Measurements from ENCODE around the gene CARHSP1. TPM values are rescaled to one million over a fixed set of nuclear protein-coding genes. Genes with fewer than 3 reads are reported as not detected.
"Not testable (repeated sequence)": the region's sequence is repeated elsewhere in the genome, so short reads cannot be mapped to it uniquely, and the experiment has no call there.

CARHSP1 gene
- total RNA-seq (2013) = 74.8 TPM
- polyA plus RNA-seq (10 to 100 TPM; 32.0 to 60.3 (median 52.0) TPM), polyA minus RNA-seq (45.0 and 59.7 TPM in 2 replicates), total RNA-seq (3.9 to 24.2 (median 14.8) reads per million in 11 experiments)

DNA sequence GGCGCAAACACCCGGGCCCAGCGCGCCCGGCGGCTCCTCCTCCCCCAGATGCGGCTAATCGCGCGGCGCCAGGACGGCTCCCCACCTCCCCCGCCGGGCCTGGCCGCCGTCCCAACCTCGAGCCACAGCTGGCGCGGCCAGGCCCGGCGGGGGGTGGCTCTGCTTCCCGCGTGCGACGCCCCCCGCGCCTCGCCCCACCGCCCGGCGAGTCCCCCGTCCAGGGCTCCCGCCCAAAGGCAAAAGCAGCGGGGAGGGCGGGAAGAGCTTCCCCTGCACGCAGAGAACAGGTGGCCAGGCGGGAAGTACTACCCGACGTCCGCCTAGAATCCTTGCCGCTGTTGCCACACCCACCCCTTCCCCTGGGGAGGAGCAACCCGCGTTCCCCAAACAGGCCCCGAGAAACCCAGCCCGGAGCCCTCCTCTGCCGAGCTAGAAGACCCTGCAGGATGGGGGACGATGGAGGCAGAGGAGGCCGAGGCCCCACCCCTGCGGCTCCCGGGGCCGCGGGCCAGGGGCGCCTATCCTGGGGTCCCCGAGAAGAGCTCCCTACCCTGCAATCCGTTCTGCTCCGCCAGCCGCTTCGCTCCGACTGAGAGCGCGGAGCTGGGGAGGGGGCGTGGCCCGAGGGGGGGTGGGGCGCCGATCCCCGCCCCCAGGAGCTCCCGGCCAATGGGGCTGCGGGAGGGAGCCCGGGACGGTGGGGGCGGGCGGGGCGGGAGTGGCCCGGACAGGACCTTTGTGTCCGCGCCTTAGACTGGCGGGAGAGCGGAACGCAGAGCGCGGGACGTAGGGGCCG is at the start of gene CARHSP1:
Gene CARHSP1, minus strand, starts transcription at position 591 of the 796 bp plus-strand sequence. CDS start 9,678 bp downstream, outside the sequence.
- Histone ChIP-seq H4K20me1 (ENCODE audit: insufficient read depth, low read length) (peaks cover 49% of the 10 kb centered on the region), H3K79me2 (ENCODE audit: insufficient read depth, low read length) (peaks cover 47% of the 10 kb centered on the region), H3K4me3 (replicated peaks in 1 of 3; ENCODE audit: low read depth in 2 of 3, low read length in 3 of 3) (peak within 1 kb of the TSS; percentile 83 to 90 (median 84)), H3K9me3 (replicated peaks in 1 of 2; ENCODE audit: control insufficient read depth in 1 of 2, insufficient read depth in 1 of 2, low read length in 2 of 2) (no peaks in the 10 kb centered on the region), H3K9ac (ENCODE audit: insufficient read depth, low read length, poor library complexity, severe bottlenecking) (peak within 1 kb of the TSS; percentile 73), H3K4me1 (ENCODE audit: control insufficient read depth in 1 of 2, insufficient read depth in 2 of 2, low read length in 2 of 2) (peaks cover 38 to 58% of the 10 kb centered on the region in 2 donors), H2AFZ (ENCODE audit: insufficient read depth, low read depth, low read length, poor library complexity, severe bottlenecking) (peak within 1 kb of the TSS; percentile 89), H3K27me3 (ENCODE audit: control insufficient read depth in 2 of 2, insufficient read depth in 2 of 2, low read length in 2 of 2) (no peaks in the 10 kb centered on the region), H3K27ac (ENCODE audit: low read depth in 1 of 2, low read length in 2 of 2) (peak within 1 kb of the TSS; percentile 47 to 70), H3K36me3 (replicated peaks in 1 of 2; ENCODE audit: control insufficient read depth in 1 of 2, insufficient read depth in 2 of 2, low read length in 2 of 2) (no peaks in the 10 kb centered on the region), H3K4me2 (replicated peaks; ENCODE audit: extremely low read depth, low read length, poor library complexity, severe bottlenecking) (peak within 1 kb of the TSS; percentile 78)
- no peaks in the 10 kb centered on the region for H3K9me3 Mint-ChIP-seq
- H3K4me3 Mint-ChIP-seq = peak within 1 kb of the TSS; percentile 93 to 96
- intact Hi-C loops (cut with micrococcal nuclease) = loop anchor here (5.0 to 10.0 kb wide), 2 partner anchors 71 to 194 kb away; partner anchors contain the start of genes ABAT (in 1 of the 2), PMM2 (in 1 of the 2) and TMEM186 (in 1 of the 2)
- H3K4me1 Mint-ChIP-seq = peaks cover 54% of the 10 kb centered on the region
- TF ChIP-seq, protein P1, sequence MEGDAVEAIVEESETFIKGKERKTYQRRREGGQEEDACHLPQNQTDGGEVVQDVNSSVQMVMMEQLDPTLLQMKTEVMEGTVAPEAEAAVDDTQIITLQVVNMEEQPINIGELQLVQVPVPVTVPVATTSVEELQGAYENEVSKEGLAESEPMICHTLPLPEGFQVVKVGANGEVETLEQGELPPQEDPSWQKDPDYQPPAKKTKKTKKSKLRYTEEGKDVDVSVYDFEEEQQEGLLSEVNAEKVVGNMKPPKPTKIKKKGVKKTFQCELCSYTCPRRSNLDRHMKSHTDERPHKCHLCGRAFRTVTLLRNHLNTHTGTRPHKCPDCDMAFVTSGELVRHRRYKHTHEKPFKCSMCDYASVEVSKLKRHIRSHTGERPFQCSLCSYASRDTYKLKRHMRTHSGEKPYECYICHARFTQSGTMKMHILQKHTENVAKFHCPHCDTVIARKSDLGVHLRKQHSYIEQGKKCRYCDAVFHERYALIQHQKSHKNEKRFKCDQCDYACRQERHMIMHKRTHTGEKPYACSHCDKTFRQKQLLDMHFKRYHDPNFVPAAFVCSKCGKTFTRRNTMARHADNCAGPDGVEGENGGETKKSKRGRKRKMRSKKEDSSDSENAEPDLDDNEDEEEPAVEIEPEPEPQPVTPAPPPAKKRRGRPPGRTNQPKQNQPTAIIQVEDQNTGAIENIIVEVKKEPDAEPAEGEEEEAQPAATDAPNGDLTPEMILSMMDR (IDR thresholded peaks at IDR 0.05) = no peak
- WGBS (ENCODE audit: insufficient coverage) = under 1% methylated on average over 58 of the region's 83 CpGs
- H3K27me3 Mint-ChIP-seq (ENCODE audit: low read depth in 3 of 3) = peaks cover 1 to 3% (median 2%) of the 10 kb centered on the region in 3 donors
- H3K36me3 Mint-ChIP-seq = peaks cover 2 to 3% of the 10 kb centered on the region in 2 donors
- peak; percentile 81 to 86 (median 83) for DNase-seq
- H3K27ac Mint-ChIP-seq = peak within 1 kb of the TSS; percentile 67 to 97 (median 84)

- H3K9me3 Mint-ChIP-seq; H3K4me1 ChIP-seq (ENCODE audit: control insufficient read depth in 1 of 2, insufficient read depth in 2 of 2, low read length in 2 of 2); H3K9ac ChIP-seq (ENCODE audit: insufficient read depth, low read length, poor library complexity, severe bottlenecking); DNase-seq; H3K27me3 ChIP-seq (ENCODE audit: control insufficient read depth in 2 of 2, insufficient read depth in 2 of 2, low read length in 2 of 2); H3K4me3 ChIP-seq (replicated peaks in 1 of 3; ENCODE audit: low read depth in 2 of 3, low read length in 3 of 3); H3K4me3 Mint-ChIP-seq; H3K27me3 Mint-ChIP-seq (ENCODE audit: low read depth in 3 of 3); H3K4me2 ChIP-seq (replicated peaks; ENCODE audit: extremely low read depth, low read length, poor library complexity, severe bottlenecking); H3K9me3 ChIP-seq (replicated peaks in 1 of 2; ENCODE audit: control insufficient read depth in 1 of 2, insufficient read depth in 1 of 2, low read length in 2 of 2); H3K27ac ChIP-seq (ENCODE audit: low read depth in 1 of 2, low read length in 2 of 2); H2AFZ ChIP-seq (ENCODE audit: insufficient read depth, low read depth, low read length, poor library complexity, severe bottlenecking); H3K4me1 Mint-ChIP-seq: not testable (repeated sequence)
- peak overlapping the region in 3 of 7 donors; percentile 28 to 58 (median 42) for H3K27ac Mint-ChIP-seq
- peaks cover 93 to 100% of the 10 kb centered on the region in 2 donors for H3K36me3 Mint-ChIP-seq
- Histone ChIP-seq H3K36me3 (replicated peaks in 1 of 2; ENCODE audit: control insufficient read depth in 1 of 2, insufficient read depth in 2 of 2, low read length in 2 of 2) (peaks cover 87 to 99% of the 10 kb centered on the region in 2 donors), H4K20me1 (ENCODE audit: insufficient read depth, low read length) (peaks cover 97% of the 10 kb centered on the region), H3K79me2 (ENCODE audit: insufficient read depth, low read length) (peaks cover 31% of the 10 kb centered on the region)
- WGBS (ENCODE audit: insufficient coverage) = 96% methylated on average over 8 of the region's 10 CpGs
- intact Hi-C loops (cut with micrococcal nuclease) = loop anchor here in 1 of 2 donors (10.0 kb wide), 1 partner anchor 87 kb away; no protein-coding TSS in a partner anchor
Observed at GRCh38 chr16:8917336-8917735, 48.5 kb upstream of the CARHSP1 start.
